HG03025 (cell line): ENCODE measurements around the gene GAS2L1.

ENCODE experiments used
- ATAC-seq: cut with Tn5 transposase; IDR thresholded peaks from one replicate; pipeline ENCODE4 v1.9.1; 2021; ENCODE audit warnings: mild to moderate bottlenecking, moderate library complexity; ENCODE audit not compliant: unreplicated experiment, low FRiP score

The GAS2L1 gene

GRCh38 chr22:29325785-29326315 lies 19.4 kb downstream of the GAS2L1 start:
- ATAC-seq, result no peak

GRCh38 chr22:29326481-29326880 lies 20.0 kb downstream of the GAS2L1 start:
- ATAC-seq, result no peak

GRCh38 chr22:29327089-29327764 lies 20.8 kb downstream of the GAS2L1 start:
- ATAC-seq, result no peak

- no peak for ATAC-seq
These were observed 21.6 kb downstream of the GAS2L1 start for GRCh38 chr22:29328055-29328454.

- ATAC-seq, result no peak
These were observed 22.4 kb downstream of the GAS2L1 start for GRCh38 chr22:29328566-29329500.

GRCh38 chr22:29329581-29329980 lies 23.1 kb downstream of the GAS2L1 start:
- ATAC-seq, result no peak

GRCh38 chr22:29330291-29330690 lies 23.8 kb downstream of the GAS2L1 start:
- ATAC-seq, result no peak

GRCh38 chr22:29330753-29331152 lies 24.3 kb downstream of the GAS2L1 start:
- no peak for ATAC-seq

GRCh38 chr22:29331213-29331612 lies 24.8 kb downstream of the GAS2L1 start:
- ATAC-seq, result no peak

- no peak for ATAC-seq
These were observed 25.3 kb downstream of the GAS2L1 start for GRCh38 chr22:29331658-29332300.

GRCh38 chr22:29332886-29333496 lies 26.5 kb downstream of the GAS2L1 start:
- ATAC-seq, result no peak

GRCh38 chr22:29334148-29334547 lies 27.7 kb downstream of the GAS2L1 start:
- ATAC-seq, result no peak

- ATAC-seq, result no peak
These were observed 28.4 kb downstream of the GAS2L1 start for GRCh38 chr22:29334696-29335344.

- no peak for ATAC-seq
These were observed 29.2 kb downstream of the GAS2L1 start for GRCh38 chr22:29335656-29336055.

GRCh38 chr22:29336751-29337490 lies 30.5 kb downstream of the GAS2L1 start:
- ATAC-seq, result no peak

- no peak for ATAC-seq
These were observed 31.3 kb downstream of the GAS2L1 start for GRCh38 chr22:29337631-29338284.

GRCh38 chr22:29338398-29338797 lies 31.9 kb downstream of the GAS2L1 start:
- no peak for ATAC-seq

- ATAC-seq, result no peak
These were observed 33.2 kb downstream of the GAS2L1 start for GRCh38 chr22:29339381-29340235.
